CD4-positive, alpha-beta memory T cell (primary cell): ENCODE data around the gene LMO7. TPM values are rescaled to one million over a fixed set of nuclear protein-coding genes. Genes with fewer than 3 reads are reported as not detected.

Experiments used
- CTCF ChIA-PET: fragments of 350-600 bp; sonication (Branson Sonifier 250); formaldehyde crosslinking; loops from one replicate; lab custom pipeline; 2021; ENCODE audit warnings: inconsistent platforms; ENCODE audit not compliant: partially characterized antibody; lab: Charles Lee
- POLR2A ChIA-PET: fragments of 350-600 bp; sonication (Branson Sonifier 250); formaldehyde crosslinking; loops from one replicate; lab custom pipeline; 2021; ENCODE audit not compliant: partially characterized antibody; lab: Charles Lee
- DNase-seq, 5 donors: peaks; one replicate each; pipeline versions ENCODE4 v3.0.0 to v3.0.0-alpha.2; 2020 to 2022; ENCODE audit warnings: mixed read lengths in 1 of 5
- H3K27ac ChIP-seq: one replicate; pipeline ENCODE4 v1.7.0; 2013; ENCODE audit warnings: low read depth, low read length
- H3K27me3 ChIP-seq: 2 replicates; pipeline ENCODE4 v1.7.0; 2013; ENCODE audit warnings: mild to moderate bottlenecking, low read length, moderate library complexity; ENCODE audit not compliant: insufficient read depth
- H3K36me3 ChIP-seq: 2 replicates; pipeline ENCODE4 v1.7.0; 2013; ENCODE audit warnings: mild to moderate bottlenecking, low read length, moderate library complexity; ENCODE audit not compliant: insufficient read depth
- H3K4me1 ChIP-seq: 2 replicates; pipeline ENCODE4 v1.7.0; 2013; ENCODE audit warnings: mild to moderate bottlenecking, low read length, moderate library complexity; ENCODE audit not compliant: insufficient read depth
- H3K4me3 ChIP-seq, 2 donors: one replicate each; pipeline ENCODE4 v1.7.0; 2013; ENCODE audit warnings: low read length in 2 of 2, mild to moderate bottlenecking in 1 of 2
- H3K9me3 ChIP-seq, 2 donors: one replicate each; pipeline ENCODE4 v1.7.0; 2013; ENCODE audit warnings: low read length in 2 of 2, control low read depth in 1 of 2; ENCODE audit not compliant: control insufficient read depth in 1 of 2
- H3K27ac Mint-ChIP-seq, 7 donors: one replicate each; pipeline ENCODE4 v1.8.0; 2020 to 2021; ENCODE audit warnings: mixed read lengths in 7 of 7, mild to moderate bottlenecking in 6 of 7, inconsistent platforms in 3 of 7, moderate library complexity in 3 of 7
- H3K27me3 Mint-ChIP-seq, 2 donors: one replicate each; pipeline ENCODE4 v1.8.0; 2020 to 2021; ENCODE audit warnings: mixed read lengths in 2 of 2
- H3K36me3 Mint-ChIP-seq, 2 donors: one replicate each; pipeline ENCODE4 v1.8.0; 2020 to 2021; ENCODE audit warnings: mixed read lengths in 2 of 2, inconsistent platforms in 1 of 2, mild to moderate bottlenecking in 1 of 2
- H3K4me1 Mint-ChIP-seq, 4 donors: one replicate each; pipeline ENCODE4 v1.8.0; 2020 to 2021; ENCODE audit warnings: mixed read lengths in 4 of 4, mild to moderate bottlenecking in 1 of 4
- H3K4me3 Mint-ChIP-seq, 8 donors: one replicate each; pipeline ENCODE4 v1.8.0; 2020 to 2021; ENCODE audit warnings: mixed read lengths in 8 of 8, mild to moderate bottlenecking in 7 of 8, moderate library complexity in 6 of 8, inconsistent platforms in 3 of 8
- H3K9me3 Mint-ChIP-seq, 8 donors: one replicate each; pipeline ENCODE4 v1.8.0; 2020 to 2021; ENCODE audit warnings: mixed read lengths in 8 of 8, mild to moderate bottlenecking in 5 of 8, inconsistent platforms in 3 of 8, moderate library complexity in 1 of 8
- intact Hi-C: fragments of 100-400 bp; cut with micrococcal nuclease; formaldehyde crosslinking; loops from one replicate; pipeline ENCODE4 v1.15.1; 2023
- polyA plus RNA-seq, 2 donors: library from polyadenylated mRNA; unstranded; fragments of 300-500 nt; fragmentation: Illumina TruSeq; gene quantifications; one replicate each; pipeline ENCODE4 v1.2.3, GENCODE V29; 2021
- total RNA-seq, 2 experiments: library from RNA; stranded (reverse); gene quantifications; one replicate each; pipeline ENCODE4 v1.2.3, GENCODE V29; 2021

LMO7 gene
- total and polyA plus RNA-seq, 4 experiments from 2014 or later = 5.4 to 29.4 (median 20.0) TPM

- intact Hi-C loops = no loop called here
Observed at GRCh38 chr13:75804054-75804453, 167.9 kb downstream of the LMO7 start.

GRCh38 chr13:75804605-75805004 lies 168.5 kb downstream of the LMO7 start:
- H3K4me1 Mint-ChIP-seq = peaks cover 17 to 24% (median 20%) of the 10 kb centered on the region in 4 donors
- H3K27ac Mint-ChIP-seq = no peak overlapping the region
- DNase-seq = no peak
- H3K4me3 Mint-ChIP-seq = no peak overlapping the region
- H3K4me1 ChIP-seq = peaks cover 15% of the 10 kb centered on the region
- no peaks in the 10 kb centered on the region for H3K9me3 ChIP-seq
- intact Hi-C loops = no loop called here
- no peaks in the 10 kb centered on the region for H3K27me3 Mint-ChIP-seq
- H3K9me3 Mint-ChIP-seq = no peaks in the 10 kb centered on the region
- H3K27ac ChIP-seq = no peak overlapping the region
- H3K36me3 Mint-ChIP-seq = peaks cover 22 to 26% of the 10 kb centered on the region in 2 donors
- ChIA-PET CTCF (interaction anchor here (2.8 kb wide), 1 partner anchor 108 kb away, joined by 12 read pairs; no protein-coding TSS in a partner anchor), POLR2A (no interaction called here)
- no peaks in the 10 kb centered on the region for H3K27me3 ChIP-seq
- H3K36me3 ChIP-seq = no peaks in the 10 kb centered on the region
- no peak overlapping the region for H3K4me3 ChIP-seq

More at GRCh38 chr13:75804054-75804453, 167.9 kb downstream of the LMO7 start:
- Mint-ChIP-seq H3K27ac (no peak overlapping the region), H3K4me1 (peaks cover 17 to 24% (median 20%) of the 10 kb centered on the region in 4 donors), H3K36me3 (peaks cover 22 to 26% of the 10 kb centered on the region in 2 donors), H3K27me3 (no peaks in the 10 kb centered on the region), H3K9me3 (no peaks in the 10 kb centered on the region), H3K4me3 (no peak overlapping the region)
- POLR2A ChIA-PET = no interaction called here
- no peak for DNase-seq
- Histone ChIP-seq H3K4me1 (peaks cover 15% of the 10 kb centered on the region), H3K36me3 (no peaks in the 10 kb centered on the region), H3K27ac (no peak overlapping the region), H3K4me3 (no peak overlapping the region), H3K27me3 (no peaks in the 10 kb centered on the region), H3K9me3 (no peaks in the 10 kb centered on the region)
- CTCF ChIA-PET = interaction anchor here (1.7 to 2.8 kb wide), 2 partner anchors 66 to 108 kb away, joined by 5 to 12 read pairs; no protein-coding TSS in a partner anchor

- Histone ChIP-seq H3K9me3 (no peaks in the 10 kb centered on the region), H3K4me1 (peaks cover 15% of the 10 kb centered on the region), H3K27ac (no peak overlapping the region), H3K4me3 (no peak overlapping the region), H3K27me3 (no peaks in the 10 kb centered on the region), H3K36me3 (no peaks in the 10 kb centered on the region)
- Mint-ChIP-seq H3K27me3 (no peaks in the 10 kb centered on the region), H3K27ac (no peak overlapping the region), H3K4me3 (no peak overlapping the region), H3K9me3 (no peaks in the 10 kb centered on the region), H3K4me1 (peaks cover 15 to 22% (median 18%) of the 10 kb centered on the region in 4 donors), H3K36me3 (peaks cover 22 to 29% of the 10 kb centered on the region in 2 donors)
- intact Hi-C loops = no loop called here
- POLR2A ChIA-PET = no interaction called here
- DNase-seq = no peak
- CTCF ChIA-PET = no interaction called here
Observed at GRCh38 chr13:75806117-75806516, 170.0 kb downstream of the LMO7 start.

GRCh38 chr13:75811361-75811760 lies 175.2 kb downstream of the LMO7 start:
- Histone ChIP-seq H3K27ac (no peak overlapping the region), H3K9me3 (no peaks in the 10 kb centered on the region), H3K36me3 (no peaks in the 10 kb centered on the region), H3K27me3 (no peaks in the 10 kb centered on the region), H3K4me3 (no peak overlapping the region), H3K4me1 (no peaks in the 10 kb centered on the region)
- CTCF ChIA-PET = interaction anchor here (1.4 to 2.1 kb wide), 2 partner anchors 33 to 116 kb away, joined by 4 to 8 read pairs; no protein-coding TSS in a partner anchor
- Mint-ChIP-seq H3K27me3 (no peaks in the 10 kb centered on the region), H3K36me3 (peaks cover 10 to 17% of the 10 kb centered on the region in 2 donors), H3K9me3 (no peaks in the 10 kb centered on the region), H3K4me1 (no peaks in the 10 kb centered on the region), H3K27ac (no peak overlapping the region), H3K4me3 (no peak overlapping the region)
- no peak for DNase-seq
- POLR2A ChIA-PET = no interaction called here
- intact Hi-C loops = no loop called here

GRCh38 chr13:75811841-75812240 lies 175.7 kb downstream of the LMO7 start:
- POLR2A ChIA-PET = no interaction called here
- no peak for DNase-seq
- Histone ChIP-seq H3K27me3 (no peaks in the 10 kb centered on the region), H3K27ac (no peak overlapping the region), H3K9me3 (no peaks in the 10 kb centered on the region), H3K4me3 (no peak overlapping the region), H3K36me3 (no peaks in the 10 kb centered on the region), H3K4me1 (no peaks in the 10 kb centered on the region)
- CTCF ChIA-PET = no interaction called here
- no peaks in the 10 kb centered on the region for H3K9me3 Mint-ChIP-seq
- no peak overlapping the region for H3K27ac Mint-ChIP-seq
- H3K27me3 Mint-ChIP-seq = no peaks in the 10 kb centered on the region
- no peak overlapping the region for H3K4me3 Mint-ChIP-seq
- H3K36me3 Mint-ChIP-seq = peaks cover 8 to 13% of the 10 kb centered on the region in 2 donors
- intact Hi-C loops = no loop called here
- H3K4me1 Mint-ChIP-seq = no peaks in the 10 kb centered on the region

- Mint-ChIP-seq H3K27ac (no peak overlapping the region), H3K4me3 (no peak overlapping the region), H3K9me3 (no peaks in the 10 kb centered on the region), H3K4me1 (no peaks in the 10 kb centered on the region), H3K36me3 (peaks cover 5 to 6% of the 10 kb centered on the region in 2 donors), H3K27me3 (no peaks in the 10 kb centered on the region)
- intact Hi-C loops = no loop called here
- Histone ChIP-seq H3K4me1 (no peaks in the 10 kb centered on the region), H3K27ac (no peak overlapping the region), H3K36me3 (no peaks in the 10 kb centered on the region), H3K9me3 (no peaks in the 10 kb centered on the region), H3K27me3 (no peaks in the 10 kb centered on the region), H3K4me3 (no peak overlapping the region)
- POLR2A ChIA-PET = no interaction called here
- DNase-seq = no peak
- CTCF ChIA-PET = no interaction called here
Observed at GRCh38 chr13:75812751-75813181, 176.6 kb downstream of the LMO7 start.

GRCh38 chr13:75813323-75813722 lies 177.2 kb downstream of the LMO7 start:
- ChIA-PET CTCF (no interaction called here), POLR2A (no interaction called here)
- no peak overlapping the region for H3K27ac ChIP-seq
- Mint-ChIP-seq H3K36me3 (peaks cover 3 to 5% of the 10 kb centered on the region in 2 donors), H3K4me3 (no peak overlapping the region), H3K27me3 (no peaks in the 10 kb centered on the region), H3K4me1 (no peaks in the 10 kb centered on the region), H3K9me3 (no peaks in the 10 kb centered on the region), H3K27ac (no peak overlapping the region)
- no peaks in the 10 kb centered on the region for H3K27me3 ChIP-seq
- intact Hi-C loops = no loop called here
- no peaks in the 10 kb centered on the region for H3K9me3 ChIP-seq
- no peaks in the 10 kb centered on the region for H3K36me3 ChIP-seq
- H3K4me3 ChIP-seq = no peak overlapping the region
- no peaks in the 10 kb centered on the region for H3K4me1 ChIP-seq
- no peak for DNase-seq
